GM12892 (cell line): ENCODE measurements around the gene LMAN1L.
A peak's percentile ranks its signal among the peaks of the same experiment; 100 is the strongest.

Source experiments
- DNase-seq: peaks from one replicate; pipeline ENCODE4 v3.0.0; 2011; ENCODE audit not compliant: insufficient read length
- FAIRE-seq: peaks from 2 replicates; lab custom pipeline; 2011; peaks lifted over from hg19 to GRCh38; lab: Jason Lieb, UNC
- POLR2A ChIP-seq: IDR thresholded peaks from 2 replicates; pipeline ENCODE4 v1.6.1; 2011; ENCODE audit warnings: low read depth, low read length, control low read depth
- POLR2AphosphoS5 ChIP-seq: IDR thresholded peaks from 2 replicates; pipeline ENCODE4 v1.6.1; 2011; ENCODE audit warnings: low read depth, low read length, control low read depth
- TAF1 ChIP-seq: IDR thresholded peaks from 2 replicates; pipeline ENCODE4 v1.6.1; 2011; ENCODE audit warnings: low read depth, mild to moderate bottlenecking, control low read depth, low read length, borderline replicate concordance

The LMAN1L gene

GRCh38 chr15:74790080-74790916 is 22.3 kb upstream of the LMAN1L start:
- peak; percentile 21 for FAIRE-seq
- TF ChIP-seq TAF1 (0 out of 2 replicates have a peak, but pooled peaks have one; percentile 26), POLR2AphosphoS5 (peak; percentile 70; the same call in 1 of the 2 replicates), POLR2A (no peak)
- no peak for DNase-seq

GRCh38 chr15:74791007-74791406 is 21.6 kb upstream of the LMAN1L start:
- FAIRE-seq: no peak
- TF ChIP-seq TAF1 (no peak), POLR2A (no peak), POLR2AphosphoS5 (no peak)

GRCh38 chr15:74791667-74792066 is 21.0 kb upstream of the LMAN1L start:
- FAIRE-seq (no peak), DNase-seq (no peak)
- TF ChIP-seq POLR2AphosphoS5: no peak
- no peak for TF ChIP-seq TAF1
- TF ChIP-seq POLR2A: no peak

More at GRCh38 chr15:74791007-74791406, 21.6 kb upstream of the LMAN1L start:
- no peak for DNase-seq

- DNase-seq (no peak), FAIRE-seq (peak; percentile 60)
- TF ChIP-seq POLR2A (no peak), POLR2AphosphoS5 (peak; percentile 43; the same call in 1 of the 2 replicates)
These were observed 20.2 kb upstream of the LMAN1L start for GRCh38 chr15:74792227-74793016.

- FAIRE-seq: peak; percentile 9
- DNase-seq: no peak
- TF ChIP-seq POLR2AphosphoS5 (peak; percentile 35; the same call in 1 of the 2 replicates), POLR2A (no peak)
These were observed 19.3 kb upstream of the LMAN1L start for GRCh38 chr15:74793135-74794028.

GRCh38 chr15:74794248-74794969 is 18.2 kb upstream of the LMAN1L start:
- DNase-seq (no peak), FAIRE-seq (no peak)
- TF ChIP-seq POLR2AphosphoS5: no peak
- TF ChIP-seq POLR2A: 0 out of 2 replicates have a peak, but pooled peaks have one; percentile 5
- TF ChIP-seq TAF1: no peak

- TF ChIP-seq POLR2A (no peak), POLR2AphosphoS5 (no peak), TAF1 (no peak)
- no peak for FAIRE-seq
- no peak for DNase-seq
These were observed 17.7 kb upstream of the LMAN1L start for GRCh38 chr15:74794970-74795349.

- no peak for TF ChIP-seq TAF1
- no peak for TF ChIP-seq POLR2A
- TF ChIP-seq POLR2AphosphoS5: no peak
- no peak for DNase-seq
- FAIRE-seq: no peak
These were observed 16.5 kb upstream of the LMAN1L start for GRCh38 chr15:74795966-74796625.

GRCh38 chr15:74798388-74799254 is 14.0 kb upstream of the LMAN1L start:
- DNase-seq (no peak), FAIRE-seq (peak; percentile 93)
- TF ChIP-seq TAF1 (no peak), POLR2A (0 out of 2 replicates have a peak, but pooled peaks have one; percentile 5)
